ENCODE results near the gene ZNF423.
"Not testable (repeated sequence)": the region's sequence is repeated elsewhere in the genome, so short reads cannot be mapped to it uniquely, and the experiment has no call there.

Gene ZNF423

DNA sequence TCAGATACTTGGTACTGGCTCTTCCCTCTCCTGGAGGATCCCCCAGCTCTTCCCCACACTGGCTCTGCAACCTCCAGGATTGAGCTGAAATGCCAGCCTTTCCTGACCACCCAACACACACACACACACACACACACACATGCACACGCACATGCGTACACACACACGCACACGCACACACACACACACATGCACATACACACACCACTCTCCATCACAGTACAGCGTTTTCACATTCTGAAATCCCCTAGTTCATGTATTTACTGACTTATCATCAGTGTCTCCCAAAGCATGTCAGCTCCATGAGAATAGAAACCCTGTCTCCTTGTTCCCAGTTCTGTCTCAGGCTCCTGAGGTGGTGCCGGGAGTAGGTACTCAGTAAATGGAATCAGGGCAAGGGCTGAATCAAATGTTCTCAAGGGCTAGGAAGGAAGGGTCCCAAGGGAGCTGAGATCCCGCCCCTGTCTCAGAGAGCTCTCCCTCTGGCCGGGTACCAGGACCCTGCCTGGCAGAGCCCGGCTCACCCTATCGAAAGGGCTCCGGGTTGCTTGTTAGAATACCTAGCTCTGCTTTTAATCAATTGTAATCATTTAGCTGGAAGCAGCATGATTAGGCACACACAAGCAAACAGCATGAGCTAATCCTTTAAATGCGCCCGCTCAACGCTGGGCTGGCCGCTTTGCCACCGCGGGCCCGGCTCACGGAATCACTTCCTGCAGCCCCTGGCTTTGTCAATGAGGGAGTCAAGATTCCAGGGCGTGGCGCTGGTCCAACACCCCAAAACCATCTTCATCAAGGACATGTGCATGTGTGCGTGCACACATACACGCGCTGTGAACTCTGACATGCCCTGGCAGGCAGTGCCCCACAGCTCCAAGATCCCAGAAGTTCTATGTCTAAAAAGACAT lies 341.6 kb downstream of the ZNF423 start:
- no peaks in the 10 kb centered on the region for H3K9me3 ChIP-seq (ENCODE audit: control insufficient read depth in 1 of 2, low read length in 2 of 2)
- H3K27ac ChIP-seq (ENCODE audit: low read depth, low read length), result no peak overlapping the region
- H3K4me1 ChIP-seq (ENCODE audit: control insufficient read depth in 1 of 2, insufficient read depth in 2 of 2, low read length in 2 of 2), result no peaks in the 10 kb centered on the region
- peaks cover 0 to 2% of the 10 kb centered on the region in 2 donors for H3K27me3 ChIP-seq (ENCODE audit: control insufficient read depth in 1 of 2, insufficient read depth in 2 of 2, low read length in 2 of 2)
- H3K36me3 ChIP-seq (ENCODE audit: control insufficient read depth in 1 of 2, insufficient read depth in 2 of 2, low read length in 2 of 2), result no peaks in the 10 kb centered on the region
- no peak overlapping the region for H3K4me3 ChIP-seq (ENCODE audit: low read depth in 1 of 2, low read length in 2 of 2)
- no peak overlapping the region for H3K9ac ChIP-seq (ENCODE audit: low read depth in 1 of 2, low read length in 2 of 2)

DNA sequence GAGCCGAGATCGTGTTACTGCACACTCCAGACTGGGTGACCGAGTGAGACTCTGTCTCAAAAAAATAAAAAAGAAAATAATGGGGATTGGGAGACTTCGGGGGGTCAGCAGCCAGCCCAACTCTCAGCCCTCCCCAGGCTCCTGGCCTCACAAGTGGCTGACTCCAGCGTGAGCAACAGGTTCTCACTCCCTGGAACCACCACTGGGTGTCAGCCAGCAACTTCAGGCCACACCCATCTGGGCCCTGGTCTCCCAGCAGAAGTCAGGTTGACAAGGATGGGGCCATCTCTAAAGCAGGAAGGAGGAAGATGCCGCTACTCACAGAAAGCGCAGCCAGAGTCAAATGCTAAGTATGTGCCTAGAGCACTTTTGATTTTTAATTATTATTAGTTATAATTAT lies 342.9 kb downstream of the ZNF423 start:
- Histone ChIP-seq H3K4me3 (ENCODE audit: low read depth in 1 of 2, low read length in 2 of 2) (no peak overlapping the region), H3K36me3 (ENCODE audit: control insufficient read depth in 1 of 2, insufficient read depth in 2 of 2, low read length in 2 of 2) (no peaks in the 10 kb centered on the region), H3K4me1 (ENCODE audit: control insufficient read depth in 1 of 2, insufficient read depth in 2 of 2, low read length in 2 of 2) (no peaks in the 10 kb centered on the region), H3K27me3 (ENCODE audit: control insufficient read depth in 1 of 2, insufficient read depth in 2 of 2, low read length in 2 of 2) (peaks cover 0 to 2% of the 10 kb centered on the region in 2 donors), H3K9ac (ENCODE audit: low read depth in 1 of 2, low read length in 2 of 2) (no peak overlapping the region), H3K9me3 (ENCODE audit: control insufficient read depth in 1 of 2, low read length in 2 of 2) (no peaks in the 10 kb centered on the region), H3K27ac (ENCODE audit: low read depth, low read length) (no peak overlapping the region)

DNA sequence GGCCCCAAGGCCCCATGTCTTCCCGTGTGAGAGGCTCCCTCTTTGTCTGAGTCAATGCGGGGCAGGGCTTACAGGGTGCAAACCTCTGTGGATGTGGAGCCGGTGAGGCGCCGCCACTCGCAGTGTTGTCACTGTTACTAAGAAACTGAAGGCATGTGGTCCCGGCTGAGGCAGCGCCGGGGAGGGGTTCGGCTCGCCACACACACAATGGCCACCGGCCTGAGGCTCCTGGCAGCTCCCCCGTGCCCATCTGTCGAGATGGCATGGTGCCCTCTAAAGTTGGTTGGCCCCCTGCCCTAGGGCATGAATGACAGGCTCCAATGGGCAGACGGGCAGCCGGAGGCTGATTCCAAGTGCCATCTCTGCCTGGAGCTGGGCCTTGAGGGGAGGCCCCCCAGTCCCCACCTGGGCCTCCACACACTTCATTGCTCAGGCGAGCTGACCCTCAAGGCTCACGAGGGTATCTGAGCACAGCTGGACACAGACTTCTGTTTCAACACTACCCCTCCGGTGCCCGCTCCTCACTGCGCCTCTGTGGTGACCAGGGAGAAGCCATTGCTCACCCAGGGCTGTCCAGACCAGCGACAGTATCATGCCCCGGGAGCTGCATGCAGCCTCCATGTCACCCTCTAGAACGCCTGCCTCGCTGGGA lies 345.1 kb downstream of the ZNF423 start:
- Histone ChIP-seq H3K36me3 (ENCODE audit: control insufficient read depth in 1 of 2, insufficient read depth in 2 of 2, low read length in 2 of 2) (no peaks in the 10 kb centered on the region), H3K9ac (ENCODE audit: low read depth in 1 of 2, low read length in 2 of 2) (no peak overlapping the region), H3K4me1 (ENCODE audit: control insufficient read depth in 1 of 2, insufficient read depth in 2 of 2, low read length in 2 of 2) (no peaks in the 10 kb centered on the region), H3K27me3 (ENCODE audit: control insufficient read depth in 1 of 2, insufficient read depth in 2 of 2, low read length in 2 of 2) (no peaks in the 10 kb centered on the region), H3K27ac (ENCODE audit: low read depth, low read length) (no peak overlapping the region), H3K9me3 (ENCODE audit: control insufficient read depth in 1 of 2, low read length in 2 of 2) (no peaks in the 10 kb centered on the region), H3K4me3 (ENCODE audit: low read depth in 1 of 2, low read length in 2 of 2) (no peak overlapping the region)

DNA sequence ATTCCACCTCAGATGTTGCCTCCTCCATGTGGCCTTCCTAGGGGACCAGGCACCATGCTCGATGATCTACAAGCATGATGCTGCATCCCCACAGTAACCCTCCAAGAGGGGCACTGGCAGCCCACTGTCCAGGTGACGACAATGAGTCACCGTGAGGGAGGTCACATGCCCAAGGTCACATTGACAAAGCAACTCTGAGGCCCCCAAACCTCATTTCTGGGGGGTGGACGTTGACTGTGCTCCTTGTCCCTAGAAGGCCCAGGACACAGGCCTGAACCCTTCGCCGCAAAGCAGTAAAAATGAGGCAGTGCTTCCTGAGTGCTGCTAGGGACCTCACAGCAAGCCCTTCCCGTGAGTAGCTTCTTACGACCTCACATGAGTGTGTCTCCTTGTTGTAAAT lies 345.8 kb downstream of the ZNF423 start:
- H3K9me3 ChIP-seq (ENCODE audit: control insufficient read depth in 1 of 2, low read length in 2 of 2), result no peaks in the 10 kb centered on the region
- H3K9ac ChIP-seq (ENCODE audit: low read depth in 1 of 2, low read length in 2 of 2), result no peak overlapping the region
- no peak overlapping the region for H3K4me3 ChIP-seq (ENCODE audit: low read depth in 1 of 2, low read length in 2 of 2)
- H3K27me3 ChIP-seq (ENCODE audit: control insufficient read depth in 1 of 2, insufficient read depth in 2 of 2, low read length in 2 of 2), result no peaks in the 10 kb centered on the region
- no peak overlapping the region for H3K27ac ChIP-seq (ENCODE audit: low read depth, low read length)
- no peaks in the 10 kb centered on the region for H3K36me3 ChIP-seq (ENCODE audit: control insufficient read depth in 1 of 2, insufficient read depth in 2 of 2, low read length in 2 of 2)
- H3K4me1 ChIP-seq (ENCODE audit: control insufficient read depth in 1 of 2, insufficient read depth in 2 of 2, low read length in 2 of 2), result no peaks in the 10 kb centered on the region

DNA sequence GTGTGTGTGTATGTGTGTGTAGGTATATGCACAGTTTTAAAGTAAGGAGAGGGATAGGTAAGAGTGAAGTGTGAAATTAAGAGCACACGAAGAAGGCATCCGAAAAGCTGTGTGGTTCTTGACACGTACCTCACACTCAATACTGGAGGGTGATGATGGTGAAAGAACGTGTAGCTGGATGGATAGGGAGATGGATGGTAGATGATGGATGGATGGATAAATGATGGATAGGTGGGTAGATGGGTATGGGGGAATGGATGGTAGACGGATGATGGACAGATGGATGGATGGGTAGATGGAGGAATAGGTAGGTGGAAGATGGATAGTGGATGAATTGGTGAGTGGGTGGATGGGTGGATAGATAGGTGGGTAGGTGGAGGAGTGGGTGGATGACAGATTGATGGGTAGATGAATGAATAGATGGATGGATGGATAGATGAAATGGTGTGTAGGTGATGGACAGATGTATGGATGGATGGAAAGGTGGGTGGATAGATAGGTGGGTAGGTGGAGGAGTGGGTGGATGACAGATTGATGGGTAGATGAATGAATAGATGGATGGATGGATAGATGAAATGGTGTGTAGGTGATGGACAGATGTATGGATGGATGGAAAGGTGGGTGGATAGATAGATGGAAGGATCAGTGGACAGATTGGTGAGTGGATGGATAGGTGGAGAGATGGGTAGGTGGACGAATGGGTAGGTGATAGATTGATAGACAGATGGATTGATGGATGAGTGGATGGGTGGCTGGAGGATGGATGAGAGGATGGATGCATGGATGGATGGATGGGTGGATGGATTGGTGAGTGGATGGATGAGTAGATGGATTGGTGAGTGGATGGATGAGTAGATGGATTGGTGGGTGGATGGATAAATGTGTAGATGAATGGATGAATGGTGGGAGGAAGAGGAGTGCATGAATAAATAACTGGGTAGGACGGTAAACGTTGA lies 349.6 kb downstream of the ZNF423 start:
- H3K4me1 ChIP-seq (ENCODE audit: control insufficient read depth in 1 of 2, insufficient read depth in 2 of 2, low read length in 2 of 2); H3K4me3 ChIP-seq (ENCODE audit: low read depth in 1 of 2, low read length in 2 of 2); H3K9ac ChIP-seq (ENCODE audit: low read depth in 1 of 2, low read length in 2 of 2); H3K27ac ChIP-seq (ENCODE audit: low read depth, low read length); H3K9me3 ChIP-seq (ENCODE audit: control insufficient read depth in 1 of 2, low read length in 2 of 2); H3K27me3 ChIP-seq (ENCODE audit: control insufficient read depth in 1 of 2, insufficient read depth in 2 of 2, low read length in 2 of 2); H3K36me3 ChIP-seq (ENCODE audit: control insufficient read depth in 1 of 2, insufficient read depth in 2 of 2, low read length in 2 of 2): not testable (repeated sequence)

DNA sequence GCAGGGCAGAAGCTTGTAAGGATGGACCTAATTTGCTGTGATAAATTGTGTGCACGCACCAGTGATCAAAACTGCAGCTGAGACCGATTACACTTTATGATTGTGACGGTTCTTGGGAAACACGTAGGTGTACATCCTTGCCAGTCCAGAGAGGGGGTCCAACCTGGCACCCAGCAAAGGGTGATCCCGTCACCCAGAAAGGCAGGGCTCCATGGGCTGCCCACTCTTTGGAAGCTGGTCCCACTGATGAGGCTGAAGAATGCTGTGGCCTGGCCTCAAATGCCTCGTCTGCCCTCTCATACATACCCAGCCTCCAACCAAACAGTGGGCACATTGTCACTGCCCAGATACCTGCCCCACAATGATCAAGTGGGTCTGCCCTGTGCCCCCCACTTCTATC lies 350.4 kb downstream of the ZNF423 start:
- no peaks in the 10 kb centered on the region for H3K9me3 ChIP-seq (ENCODE audit: control insufficient read depth in 1 of 2, low read length in 2 of 2)
- no peaks in the 10 kb centered on the region for H3K4me1 ChIP-seq (ENCODE audit: control insufficient read depth in 1 of 2, insufficient read depth in 2 of 2, low read length in 2 of 2)
- no peaks in the 10 kb centered on the region for H3K27me3 ChIP-seq (ENCODE audit: control insufficient read depth in 1 of 2, insufficient read depth in 2 of 2, low read length in 2 of 2)
- no peak overlapping the region for H3K4me3 ChIP-seq (ENCODE audit: low read depth in 1 of 2, low read length in 2 of 2)
- H3K27ac ChIP-seq (ENCODE audit: low read depth, low read length), result no peak overlapping the region
- no peak overlapping the region for H3K9ac ChIP-seq (ENCODE audit: low read depth in 1 of 2, low read length in 2 of 2)
- H3K36me3 ChIP-seq (ENCODE audit: control insufficient read depth in 1 of 2, insufficient read depth in 2 of 2, low read length in 2 of 2), result no peaks in the 10 kb centered on the region

DNA sequence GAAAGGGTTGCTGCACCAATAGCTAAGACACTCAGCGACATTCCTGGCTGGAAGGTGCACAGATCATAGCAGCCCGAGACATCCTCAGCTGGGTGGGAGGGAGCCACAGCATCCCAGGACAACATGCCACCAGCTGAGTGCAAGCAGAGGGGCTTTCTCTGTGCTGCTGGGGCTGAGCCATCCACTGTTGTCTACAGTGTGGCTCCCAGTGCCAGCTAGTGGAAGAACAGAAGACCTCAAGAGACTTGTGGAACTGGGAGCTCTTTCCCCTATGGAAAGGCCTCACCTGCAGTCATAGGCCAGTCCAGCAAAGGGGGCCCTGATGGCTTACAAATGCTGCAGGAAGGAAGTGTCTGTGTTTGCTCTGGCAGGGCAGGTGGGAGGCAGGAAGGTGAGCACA lies 351.3 kb downstream of the ZNF423 start:
- Histone ChIP-seq H3K9me3 (ENCODE audit: control insufficient read depth in 1 of 2, low read length in 2 of 2) (no peaks in the 10 kb centered on the region), H3K4me1 (ENCODE audit: control insufficient read depth in 1 of 2, insufficient read depth in 2 of 2, low read length in 2 of 2) (no peaks in the 10 kb centered on the region), H3K27ac (ENCODE audit: low read depth, low read length) (no peak overlapping the region), H3K27me3 (ENCODE audit: control insufficient read depth in 1 of 2, insufficient read depth in 2 of 2, low read length in 2 of 2) (no peaks in the 10 kb centered on the region), H3K9ac (ENCODE audit: low read depth in 1 of 2, low read length in 2 of 2) (no peak overlapping the region), H3K4me3 (ENCODE audit: low read depth in 1 of 2, low read length in 2 of 2) (no peak overlapping the region), H3K36me3 (ENCODE audit: control insufficient read depth in 1 of 2, insufficient read depth in 2 of 2, low read length in 2 of 2) (no peaks in the 10 kb centered on the region)

DNA sequence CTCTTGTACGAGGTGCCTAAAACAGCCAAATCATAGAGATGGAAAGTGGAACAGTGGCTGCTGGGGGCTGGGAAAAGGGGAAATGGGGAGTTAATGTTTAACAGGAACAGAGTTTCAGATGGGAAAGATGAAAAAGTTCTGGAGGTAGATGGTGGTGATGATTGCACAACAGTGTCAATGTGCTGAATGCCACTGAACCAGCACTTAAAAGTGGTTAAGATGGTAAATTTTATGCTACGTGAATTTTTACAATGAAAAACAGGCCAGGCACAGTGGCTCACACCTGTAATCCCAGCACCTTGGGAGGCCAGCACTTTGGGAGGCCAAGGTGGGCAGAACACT lies 351.9 kb downstream of the ZNF423 start:
- no peak overlapping the region for H3K4me3 ChIP-seq (ENCODE audit: low read depth in 1 of 2, low read length in 2 of 2)

DNA sequence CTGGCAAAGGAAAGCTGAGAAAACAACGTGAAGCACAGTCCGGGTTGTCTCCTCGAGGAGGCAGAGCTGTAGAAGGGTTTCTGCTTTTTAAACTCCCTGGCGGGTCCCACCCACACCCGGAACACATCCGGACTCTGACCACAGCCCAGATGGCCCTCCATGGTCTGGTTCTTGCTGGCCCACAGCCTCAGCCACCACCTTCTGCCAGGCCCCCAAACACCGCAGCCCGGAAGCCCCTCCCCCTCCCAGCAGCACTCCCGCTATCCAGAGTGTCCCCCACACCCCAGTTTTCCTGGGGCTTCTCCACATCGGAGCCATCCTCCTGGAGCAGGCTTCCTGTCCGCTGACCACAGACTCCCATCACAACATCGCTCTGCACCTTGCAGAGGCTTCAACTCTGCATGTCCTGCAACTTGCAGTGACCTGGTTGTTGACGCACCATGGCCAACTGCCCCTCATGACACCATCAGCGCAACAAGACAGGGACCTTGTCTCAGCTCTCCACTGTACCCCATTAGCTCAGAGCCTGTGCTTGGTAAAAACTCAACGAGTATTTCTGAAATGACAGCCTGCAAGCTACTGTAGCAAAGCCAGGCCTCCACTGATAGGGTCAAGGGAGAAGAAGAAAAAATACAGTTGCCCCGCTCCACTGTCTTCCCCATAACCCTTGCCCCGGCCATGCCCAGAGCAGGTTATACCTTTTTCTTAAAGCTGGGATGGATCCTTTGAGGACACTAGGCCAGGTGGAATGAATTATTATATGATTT lies 352.5 kb downstream of the ZNF423 start:
- no peaks in the 10 kb centered on the region for H3K36me3 ChIP-seq (ENCODE audit: control insufficient read depth in 1 of 2, insufficient read depth in 2 of 2, low read length in 2 of 2)
- H3K4me1 ChIP-seq (ENCODE audit: control insufficient read depth in 1 of 2, insufficient read depth in 2 of 2, low read length in 2 of 2), result no peaks in the 10 kb centered on the region
- no peak overlapping the region for H3K4me3 ChIP-seq (ENCODE audit: low read depth in 1 of 2, low read length in 2 of 2)
- no peaks in the 10 kb centered on the region for H3K27me3 ChIP-seq (ENCODE audit: control insufficient read depth in 1 of 2, insufficient read depth in 2 of 2, low read length in 2 of 2)
- no peak overlapping the region for H3K27ac ChIP-seq (ENCODE audit: low read depth, low read length)
- no peaks in the 10 kb centered on the region for H3K9me3 ChIP-seq (ENCODE audit: control insufficient read depth in 1 of 2, low read length in 2 of 2)
- H3K9ac ChIP-seq (ENCODE audit: low read depth in 1 of 2, low read length in 2 of 2), result no peak overlapping the region

More for the DNA sequence above, 351.9 kb downstream of the ZNF423 start:
- Histone ChIP-seq H3K36me3 (ENCODE audit: control insufficient read depth in 1 of 2, insufficient read depth in 2 of 2, low read length in 2 of 2) (no peaks in the 10 kb centered on the region), H3K4me1 (ENCODE audit: control insufficient read depth in 1 of 2, insufficient read depth in 2 of 2, low read length in 2 of 2) (no peaks in the 10 kb centered on the region), H3K9ac (ENCODE audit: low read depth in 1 of 2, low read length in 2 of 2) (no peak overlapping the region), H3K9me3 (ENCODE audit: control insufficient read depth in 1 of 2, low read length in 2 of 2) (no peaks in the 10 kb centered on the region), H3K27ac (ENCODE audit: low read depth, low read length) (no peak overlapping the region), H3K27me3 (ENCODE audit: control insufficient read depth in 1 of 2, insufficient read depth in 2 of 2, low read length in 2 of 2) (no peaks in the 10 kb centered on the region)
